H1 (cell line): ENCODE measurements around the gene GNGT2. TPM values are rescaled to one million over a fixed set of nuclear protein-coding genes. Genes with fewer than 3 reads are reported as not detected.

Experiments
- HDAC6 ChIP-seq: IDR thresholded peaks from one replicate; pipeline ENCODE4 v1.7.1; 2012; ENCODE audit warnings: low read depth, mild to moderate bottlenecking, inconsistent platforms, low read length, moderate library complexity
- JUND ChIP-seq: IDR thresholded peaks from 2 replicates; pipeline ENCODE4 v1.6.1; 2011; ENCODE audit warnings: mild to moderate bottlenecking, improper control_type of control experiment, low read length
- KDM5A ChIP-seq: fragments of 200-600 bp; IDR thresholded peaks from 2 replicates; pipeline ENCODE4 v1.7.1; 2012; ENCODE audit warnings: mild to moderate bottlenecking, low read length, inconsistent platforms, mixed read lengths
- polyA plus RNA-seq, 7 experiments: library from polyadenylated mRNA; depleted of rRNA in 3 of 7; stranded (reverse) in 5 of 7; unstranded in 2 of 7; fragments of >200 nt in 5 of 7; fragments of 200-250 nt in 2 of 7; gene quantifications; 1 replicate in 5 of 7; 2 replicates in 1 of 7; 4 replicates in 1 of 7; pipeline versions ENCODE4 v1.2.1 to v1.2.3, GENCODE V29; 2011 to 2013; ENCODE audit warnings: missing spikeins in 2 of 7, mixed read lengths in 2 of 7
- total RNA-seq: library from RNA; stranded (reverse); fragmentation: NEBNext Ultra II Directional; extraction: Animal tissue kit (Norgen Biotek cat#: 25700); gene quantifications from 2 replicates; pipeline ENCODE4 v1.2.1, GENCODE V29; 2021
- TF ChIP-seq, protein P1 (sequence below): fragments of 300-600 bp; sonication (generic); IDR thresholded peaks from 2 replicates; pipeline ENCODE4 v1.7.1; 2012; ENCODE audit warnings: low read length, moderate library complexity, mild to moderate bottlenecking, inconsistent platforms; ENCODE audit not compliant: insufficient replicate concordance
- TF ChIP-seq, protein P2 (sequence below), 3 experiments: IDR thresholded peaks; 1 replicate in 2 of 3; 2 replicates in 1 of 3; pipeline versions ENCODE4 v1.5.1 to v1.6.1; 2011; ENCODE audit warnings: low read length in 3 of 3, mild to moderate bottlenecking in 3 of 3, inconsistent platforms in 2 of 3, low read depth in 1 of 3, moderate library complexity in 1 of 3; ENCODE audit not compliant: insufficient read depth in 1 of 3; ENCODE audit errors: control extremely low read depth in 1 of 3
- TF ChIP-seq, protein P3 (sequence below): IDR thresholded peaks from 2 replicates; pipeline ENCODE4 v1.6.1; 2012; ENCODE audit warnings: inconsistent platforms

Gene GNGT2
- total and polyA plus RNA-seq, 2 of the 8 experiments (the other 6 are each of a cell fraction or from before 2014, with no cell fraction given): 1.3 to 1.4 TPM

DNA sequence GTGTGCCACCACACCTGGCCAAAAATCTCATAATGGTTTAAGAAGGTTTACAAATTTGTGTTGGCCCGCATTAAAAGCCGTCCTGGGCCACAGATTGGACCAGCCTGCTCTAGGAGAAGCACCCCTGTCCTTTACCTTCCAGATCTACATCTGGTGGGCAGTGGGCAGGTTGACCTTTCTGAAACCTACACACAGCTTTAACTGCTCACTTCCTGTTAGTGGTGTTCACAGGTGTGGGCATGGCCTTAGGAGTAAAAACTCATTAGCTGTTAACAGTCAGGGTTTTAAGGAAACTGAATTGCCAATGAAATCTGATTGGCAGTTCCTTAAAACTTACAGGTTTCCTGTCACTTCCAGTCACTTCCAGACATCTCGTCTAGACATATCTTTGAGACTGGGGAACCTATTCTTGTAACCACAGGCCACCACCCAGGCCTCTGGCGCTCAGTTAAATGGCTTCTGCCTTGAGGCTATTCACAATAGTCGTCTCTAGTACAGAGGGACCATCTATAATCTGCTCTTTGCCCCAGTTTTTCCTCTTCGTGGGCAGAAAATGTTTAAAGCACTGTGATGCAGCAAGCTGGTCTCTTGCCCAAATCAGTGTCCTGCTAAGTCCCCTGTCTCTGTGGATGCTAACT lies 29.3 kb downstream of the GNGT2 start (continued):
- TF ChIP-seq, protein P1, sequence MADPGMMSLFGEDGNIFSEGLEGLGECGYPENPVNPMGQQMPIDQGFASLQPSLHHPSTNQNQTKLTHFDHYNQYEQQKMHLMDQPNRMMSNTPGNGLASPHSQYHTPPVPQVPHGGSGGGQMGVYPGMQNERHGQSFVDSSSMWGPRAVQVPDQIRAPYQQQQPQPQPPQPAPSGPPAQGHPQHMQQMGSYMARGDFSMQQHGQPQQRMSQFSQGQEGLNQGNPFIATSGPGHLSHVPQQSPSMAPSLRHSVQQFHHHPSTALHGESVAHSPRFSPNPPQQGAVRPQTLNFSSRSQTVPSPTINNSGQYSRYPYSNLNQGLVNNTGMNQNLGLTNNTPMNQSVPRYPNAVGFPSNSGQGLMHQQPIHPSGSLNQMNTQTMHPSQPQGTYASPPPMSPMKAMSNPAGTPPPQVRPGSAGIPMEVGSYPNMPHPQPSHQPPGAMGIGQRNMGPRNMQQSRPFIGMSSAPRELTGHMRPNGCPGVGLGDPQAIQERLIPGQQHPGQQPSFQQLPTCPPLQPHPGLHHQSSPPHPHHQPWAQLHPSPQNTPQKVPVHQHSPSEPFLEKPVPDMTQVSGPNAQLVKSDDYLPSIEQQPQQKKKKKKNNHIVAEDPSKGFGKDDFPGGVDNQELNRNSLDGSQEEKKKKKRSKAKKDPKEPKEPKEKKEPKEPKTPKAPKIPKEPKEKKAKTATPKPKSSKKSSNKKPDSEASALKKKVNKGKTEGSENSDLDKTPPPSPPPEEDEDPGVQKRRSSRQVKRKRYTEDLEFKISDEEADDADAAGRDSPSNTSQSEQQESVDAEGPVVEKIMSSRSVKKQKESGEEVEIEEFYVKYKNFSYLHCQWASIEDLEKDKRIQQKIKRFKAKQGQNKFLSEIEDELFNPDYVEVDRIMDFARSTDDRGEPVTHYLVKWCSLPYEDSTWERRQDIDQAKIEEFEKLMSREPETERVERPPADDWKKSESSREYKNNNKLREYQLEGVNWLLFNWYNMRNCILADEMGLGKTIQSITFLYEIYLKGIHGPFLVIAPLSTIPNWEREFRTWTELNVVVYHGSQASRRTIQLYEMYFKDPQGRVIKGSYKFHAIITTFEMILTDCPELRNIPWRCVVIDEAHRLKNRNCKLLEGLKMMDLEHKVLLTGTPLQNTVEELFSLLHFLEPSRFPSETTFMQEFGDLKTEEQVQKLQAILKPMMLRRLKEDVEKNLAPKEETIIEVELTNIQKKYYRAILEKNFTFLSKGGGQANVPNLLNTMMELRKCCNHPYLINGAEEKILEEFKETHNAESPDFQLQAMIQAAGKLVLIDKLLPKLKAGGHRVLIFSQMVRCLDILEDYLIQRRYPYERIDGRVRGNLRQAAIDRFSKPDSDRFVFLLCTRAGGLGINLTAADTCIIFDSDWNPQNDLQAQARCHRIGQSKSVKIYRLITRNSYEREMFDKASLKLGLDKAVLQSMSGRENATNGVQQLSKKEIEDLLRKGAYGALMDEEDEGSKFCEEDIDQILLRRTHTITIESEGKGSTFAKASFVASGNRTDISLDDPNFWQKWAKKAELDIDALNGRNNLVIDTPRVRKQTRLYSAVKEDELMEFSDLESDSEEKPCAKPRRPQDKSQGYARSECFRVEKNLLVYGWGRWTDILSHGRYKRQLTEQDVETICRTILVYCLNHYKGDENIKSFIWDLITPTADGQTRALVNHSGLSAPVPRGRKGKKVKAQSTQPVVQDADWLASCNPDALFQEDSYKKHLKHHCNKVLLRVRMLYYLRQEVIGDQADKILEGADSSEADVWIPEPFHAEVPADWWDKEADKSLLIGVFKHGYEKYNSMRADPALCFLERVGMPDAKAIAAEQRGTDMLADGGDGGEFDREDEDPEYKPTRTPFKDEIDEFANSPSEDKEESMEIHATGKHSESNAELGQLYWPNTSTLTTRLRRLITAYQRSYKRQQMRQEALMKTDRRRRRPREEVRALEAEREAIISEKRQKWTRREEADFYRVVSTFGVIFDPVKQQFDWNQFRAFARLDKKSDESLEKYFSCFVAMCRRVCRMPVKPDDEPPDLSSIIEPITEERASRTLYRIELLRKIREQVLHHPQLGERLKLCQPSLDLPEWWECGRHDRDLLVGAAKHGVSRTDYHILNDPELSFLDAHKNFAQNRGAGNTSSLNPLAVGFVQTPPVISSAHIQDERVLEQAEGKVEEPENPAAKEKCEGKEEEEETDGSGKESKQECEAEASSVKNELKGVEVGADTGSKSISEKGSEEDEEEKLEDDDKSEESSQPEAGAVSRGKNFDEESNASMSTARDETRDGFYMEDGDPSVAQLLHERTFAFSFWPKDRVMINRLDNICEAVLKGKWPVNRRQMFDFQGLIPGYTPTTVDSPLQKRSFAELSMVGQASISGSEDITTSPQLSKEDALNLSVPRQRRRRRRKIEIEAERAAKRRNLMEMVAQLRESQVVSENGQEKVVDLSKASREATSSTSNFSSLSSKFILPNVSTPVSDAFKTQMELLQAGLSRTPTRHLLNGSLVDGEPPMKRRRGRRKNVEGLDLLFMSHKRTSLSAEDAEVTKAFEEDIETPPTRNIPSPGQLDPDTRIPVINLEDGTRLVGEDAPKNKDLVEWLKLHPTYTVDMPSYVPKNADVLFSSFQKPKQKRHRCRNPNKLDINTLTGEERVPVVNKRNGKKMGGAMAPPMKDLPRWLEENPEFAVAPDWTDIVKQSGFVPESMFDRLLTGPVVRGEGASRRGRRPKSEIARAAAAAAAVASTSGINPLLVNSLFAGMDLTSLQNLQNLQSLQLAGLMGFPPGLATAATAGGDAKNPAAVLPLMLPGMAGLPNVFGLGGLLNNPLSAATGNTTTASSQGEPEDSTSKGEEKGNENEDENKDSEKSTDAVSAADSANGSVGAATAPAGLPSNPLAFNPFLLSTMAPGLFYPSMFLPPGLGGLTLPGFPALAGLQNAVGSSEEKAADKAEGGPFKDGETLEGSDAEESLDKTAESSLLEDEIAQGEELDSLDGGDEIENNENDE: no peak
- TF ChIP-seq KDM5A (no peak), JUND (no peak), HDAC6 (no peak)
- TF ChIP-seq, protein P2, sequence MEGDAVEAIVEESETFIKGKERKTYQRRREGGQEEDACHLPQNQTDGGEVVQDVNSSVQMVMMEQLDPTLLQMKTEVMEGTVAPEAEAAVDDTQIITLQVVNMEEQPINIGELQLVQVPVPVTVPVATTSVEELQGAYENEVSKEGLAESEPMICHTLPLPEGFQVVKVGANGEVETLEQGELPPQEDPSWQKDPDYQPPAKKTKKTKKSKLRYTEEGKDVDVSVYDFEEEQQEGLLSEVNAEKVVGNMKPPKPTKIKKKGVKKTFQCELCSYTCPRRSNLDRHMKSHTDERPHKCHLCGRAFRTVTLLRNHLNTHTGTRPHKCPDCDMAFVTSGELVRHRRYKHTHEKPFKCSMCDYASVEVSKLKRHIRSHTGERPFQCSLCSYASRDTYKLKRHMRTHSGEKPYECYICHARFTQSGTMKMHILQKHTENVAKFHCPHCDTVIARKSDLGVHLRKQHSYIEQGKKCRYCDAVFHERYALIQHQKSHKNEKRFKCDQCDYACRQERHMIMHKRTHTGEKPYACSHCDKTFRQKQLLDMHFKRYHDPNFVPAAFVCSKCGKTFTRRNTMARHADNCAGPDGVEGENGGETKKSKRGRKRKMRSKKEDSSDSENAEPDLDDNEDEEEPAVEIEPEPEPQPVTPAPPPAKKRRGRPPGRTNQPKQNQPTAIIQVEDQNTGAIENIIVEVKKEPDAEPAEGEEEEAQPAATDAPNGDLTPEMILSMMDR (IDR thresholded peaks at IDR 0.05; ENCODE audit: control extremely low read depth in 1 of 3, insufficient read depth in 1 of 3, low read depth in 1 of 3, low read length in 3 of 3): no peak
- TF ChIP-seq, protein P3, sequence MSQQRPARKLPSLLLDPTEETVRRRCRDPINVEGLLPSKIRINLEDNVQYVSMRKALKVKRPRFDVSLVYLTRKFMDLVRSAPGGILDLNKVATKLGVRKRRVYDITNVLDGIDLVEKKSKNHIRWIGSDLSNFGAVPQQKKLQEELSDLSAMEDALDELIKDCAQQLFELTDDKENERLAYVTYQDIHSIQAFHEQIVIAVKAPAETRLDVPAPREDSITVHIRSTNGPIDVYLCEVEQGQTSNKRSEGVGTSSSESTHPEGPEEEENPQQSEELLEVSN: no peak
